GM18907 (cell line): ENCODE data around the gene CRYBG1.
"Not testable (repeated sequence)": the region's sequence is repeated elsewhere in the genome, so short reads cannot be mapped to it uniquely, and the experiment has no call there.

Experiments used
- ATAC-seq: cut with Tn5 transposase; IDR thresholded peaks from one replicate; pipeline ENCODE4 v1.9.1; 2021; ENCODE audit warnings: mild to moderate bottlenecking, moderate library complexity; ENCODE audit not compliant: unreplicated experiment

CRYBG1 gene

GRCh38 chr6:106574741-106575458, 214.4 kb downstream of the CRYBG1 start:
- ATAC-seq: no peak

- ATAC-seq: no peak
These were observed 218.8 kb downstream of the CRYBG1 start for GRCh38 chr6:106579281-106579680.

- ATAC-seq: no peak
These were observed 221.0 kb downstream of the CRYBG1 start for GRCh38 chr6:106581468-106581867.

- no peak for ATAC-seq
These were observed 226.4 kb downstream of the CRYBG1 start for GRCh38 chr6:106586815-106587415.

DNA sequence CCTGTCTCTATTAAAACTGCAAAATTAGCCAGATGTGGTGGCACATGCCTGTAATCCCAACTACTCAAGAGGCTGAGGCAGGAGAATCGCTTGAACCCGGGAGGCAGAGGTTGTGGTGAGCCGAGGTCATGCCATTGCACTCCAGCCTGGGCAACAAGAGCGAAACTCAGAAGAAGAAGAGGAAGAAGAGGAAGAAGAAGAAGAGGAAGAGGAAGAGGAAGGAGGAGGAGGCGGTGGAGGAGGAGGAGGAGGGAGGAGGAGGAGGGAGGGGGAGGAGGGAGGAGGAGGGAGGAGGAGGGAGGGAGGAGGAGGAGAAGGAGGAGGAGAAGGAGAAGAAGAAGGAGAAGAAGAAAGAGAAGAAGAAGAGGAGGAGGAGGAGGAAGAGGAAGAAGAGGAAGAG, 228.4 kb downstream of the CRYBG1 start:
- not testable (repeated sequence) for ATAC-seq

DNA sequence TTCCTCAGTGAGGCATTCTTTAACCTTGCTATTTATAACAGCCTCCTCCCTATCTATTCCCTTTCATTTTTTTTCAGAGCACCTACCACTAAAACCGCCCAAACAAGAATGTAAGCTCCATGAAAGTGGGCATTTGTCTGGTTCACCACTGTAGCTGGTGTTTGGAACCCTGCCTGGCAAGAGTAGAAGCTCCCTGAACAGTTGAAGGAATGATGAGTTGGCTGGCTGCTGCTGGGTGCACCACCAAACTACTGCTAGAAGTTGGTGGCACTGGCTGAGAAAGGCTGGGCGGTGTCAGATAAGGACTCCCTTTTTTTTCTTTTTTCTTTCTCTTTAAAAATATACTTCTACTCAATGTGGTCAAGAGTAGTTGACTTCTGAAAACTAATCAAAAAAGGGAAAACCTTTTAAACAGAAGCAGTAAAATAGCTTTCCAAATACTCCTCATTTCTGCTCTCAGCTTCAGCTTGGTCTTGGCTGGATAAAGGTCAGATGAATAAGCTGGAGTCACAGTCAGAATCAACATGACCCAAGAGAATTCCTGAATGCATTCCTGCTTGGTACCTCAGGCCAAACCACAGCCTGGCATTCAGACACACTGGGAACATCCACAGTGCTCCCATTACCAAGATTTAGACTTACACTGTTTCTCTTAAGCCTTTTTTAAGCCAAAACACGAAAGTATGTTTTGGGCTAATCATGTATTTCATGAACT, 230.8 kb downstream of the CRYBG1 start:
- no peak for ATAC-seq

DNA sequence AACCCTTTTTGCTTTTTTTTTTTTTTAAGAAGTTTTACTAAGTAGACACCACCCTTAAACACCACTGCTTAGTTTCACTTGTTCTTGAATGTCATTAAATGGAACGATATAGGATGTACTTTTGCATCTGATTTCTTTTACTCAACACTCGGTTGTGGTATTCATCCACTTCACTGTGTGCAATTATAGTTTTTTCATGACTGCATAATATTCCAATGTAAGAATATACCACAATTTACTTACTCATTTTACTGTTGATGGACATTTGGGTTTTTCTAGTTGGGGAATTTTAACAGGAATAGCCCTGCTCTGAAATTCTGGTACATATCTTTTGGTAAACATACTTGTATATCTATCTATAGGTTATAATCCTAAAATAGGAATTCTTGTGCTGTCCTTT, 238.9 kb downstream of the CRYBG1 start:
- no peak for ATAC-seq

DNA sequence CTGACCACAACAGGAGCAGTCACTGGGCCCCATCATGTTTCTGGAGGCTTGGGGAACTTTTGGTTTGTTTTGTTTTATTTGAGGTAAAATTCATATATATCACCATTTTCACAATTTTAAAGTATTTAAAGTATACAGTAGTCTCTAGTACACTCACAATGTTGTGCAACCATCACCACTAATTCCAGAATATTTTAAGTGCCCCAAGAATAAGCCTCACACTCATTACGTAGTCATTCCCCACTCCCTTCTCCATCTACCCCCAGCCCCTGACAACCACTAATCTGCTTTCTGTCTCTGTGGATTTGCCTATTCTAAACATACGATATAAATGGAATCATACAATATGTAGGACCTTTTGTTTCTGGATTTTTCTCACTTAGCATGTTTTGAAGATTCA, 239.8 kb downstream of the CRYBG1 start:
- no peak for ATAC-seq

DNA sequence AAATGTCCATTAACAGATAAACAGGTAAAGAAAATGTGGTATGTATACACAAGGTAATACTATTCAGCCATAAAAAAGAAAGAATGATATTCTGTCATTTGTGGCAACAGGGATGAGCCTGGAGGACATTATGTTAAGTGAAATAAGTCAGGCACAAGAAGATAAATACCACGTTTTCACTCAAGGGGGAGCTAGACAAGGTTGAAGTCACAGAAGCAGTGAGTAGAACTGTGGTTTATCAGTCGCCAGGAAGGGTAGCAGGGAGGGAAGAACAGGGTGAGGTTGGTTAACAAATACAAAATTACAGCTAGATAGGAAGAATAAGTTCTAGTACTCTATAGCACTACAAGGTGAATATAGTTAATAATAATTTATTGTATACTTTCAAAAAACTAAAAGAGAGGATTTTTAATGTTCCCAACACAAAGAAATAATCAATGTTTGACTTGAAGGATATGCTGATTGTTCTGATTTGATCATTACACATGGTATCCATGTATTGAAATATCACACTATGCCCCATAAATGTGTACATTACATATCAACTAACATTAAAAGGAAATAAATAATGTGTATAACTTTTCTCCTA, 247.7 kb downstream of the CRYBG1 start:
- ATAC-seq: peak; percentile 77

GRCh38 chr6:106609699-106610098, 249.2 kb downstream of the CRYBG1 start:
- no peak for ATAC-seq

- ATAC-seq: no peak
These were observed 250.5 kb downstream of the CRYBG1 start for GRCh38 chr6:106611030-106611429.

DNA sequence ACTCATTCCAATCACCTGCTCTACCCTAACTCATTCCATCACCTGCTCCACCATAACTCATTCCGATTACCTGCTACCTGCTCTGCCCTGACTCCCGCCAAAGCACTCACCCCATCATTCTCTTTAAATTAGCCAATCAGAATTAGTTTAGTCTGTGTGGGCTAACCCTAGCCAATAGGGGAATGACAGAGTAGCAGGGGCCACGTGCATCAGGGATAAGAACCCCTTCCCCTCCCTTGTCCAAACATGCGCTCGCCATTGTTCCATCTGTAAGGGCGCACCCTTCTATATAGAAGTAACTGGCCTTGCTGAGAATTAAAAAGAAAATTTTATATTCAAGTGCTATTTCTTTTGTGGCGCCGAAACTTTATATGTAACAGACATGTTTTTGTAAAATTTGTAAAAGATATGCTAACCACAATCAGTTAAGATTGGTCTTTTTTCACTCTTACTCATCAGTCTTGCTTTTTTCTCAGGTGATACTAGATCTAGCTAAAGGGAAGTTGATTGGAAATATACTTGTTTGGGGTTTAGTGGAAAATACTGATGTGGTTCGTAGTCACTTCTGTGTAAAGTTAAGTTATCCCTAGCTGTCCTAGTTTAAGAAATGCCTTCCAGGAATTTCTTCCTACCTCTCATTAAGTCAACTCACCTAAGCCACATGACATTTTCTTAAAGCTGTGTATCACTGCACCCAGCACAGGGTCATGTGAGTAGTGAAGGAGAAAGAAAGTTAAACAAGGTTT, 252.3 kb downstream of the CRYBG1 start:
- no peak for ATAC-seq

DNA sequence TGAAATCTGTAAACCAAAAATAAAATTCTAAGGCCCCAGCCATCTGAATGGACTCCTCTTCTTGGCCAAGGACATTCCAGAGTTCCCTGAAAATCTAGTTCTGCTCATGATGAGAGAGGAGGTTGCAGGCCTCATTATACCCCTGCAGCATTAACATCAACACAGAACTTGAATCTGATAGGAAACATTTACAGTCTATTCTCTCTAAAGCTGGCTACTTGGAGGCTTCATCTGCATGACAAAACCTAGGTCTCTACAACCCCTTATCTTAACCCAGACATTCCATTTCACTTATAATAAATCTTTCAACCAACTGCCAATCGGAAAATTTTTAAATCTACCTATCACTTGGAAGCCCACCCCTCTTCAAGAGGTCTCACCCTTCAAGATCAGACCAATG, 253.1 kb downstream of the CRYBG1 start:
- no peak for ATAC-seq

GRCh38 chr6:106614166-106614565, 253.6 kb downstream of the CRYBG1 start:
- no peak for ATAC-seq

DNA sequence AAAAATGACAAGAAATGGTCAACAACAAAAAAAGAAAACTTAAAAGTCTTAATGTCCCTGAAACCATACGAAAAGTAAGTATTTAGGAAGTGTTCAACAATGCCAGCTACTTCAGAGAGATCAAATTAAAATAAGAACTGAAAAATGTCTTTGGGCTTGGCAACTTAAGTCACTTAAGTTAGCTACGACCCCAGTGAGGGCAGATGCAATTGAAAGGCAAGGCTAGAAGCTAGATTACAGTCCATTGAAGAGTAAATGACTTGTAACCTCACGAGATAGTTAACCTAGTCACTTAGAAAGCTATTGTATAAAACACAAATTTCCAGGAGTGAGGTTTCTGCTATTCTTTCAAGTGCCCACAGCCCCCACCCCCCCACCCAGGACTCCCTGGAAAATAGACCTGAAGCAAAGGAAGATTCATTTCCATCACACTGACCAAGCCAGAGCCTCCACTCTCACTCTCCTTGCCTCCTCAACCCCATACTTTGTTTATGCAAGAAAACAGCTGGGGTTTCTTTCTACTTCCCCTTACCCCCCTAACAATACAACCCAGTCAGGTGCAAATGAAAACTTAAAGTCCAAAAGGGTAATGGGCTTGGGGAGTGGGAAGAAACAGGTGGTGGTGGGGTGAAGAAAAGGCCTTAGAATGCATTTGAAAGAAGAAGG, 254.2 kb downstream of the CRYBG1 start:
- no peak for ATAC-seq

DNA sequence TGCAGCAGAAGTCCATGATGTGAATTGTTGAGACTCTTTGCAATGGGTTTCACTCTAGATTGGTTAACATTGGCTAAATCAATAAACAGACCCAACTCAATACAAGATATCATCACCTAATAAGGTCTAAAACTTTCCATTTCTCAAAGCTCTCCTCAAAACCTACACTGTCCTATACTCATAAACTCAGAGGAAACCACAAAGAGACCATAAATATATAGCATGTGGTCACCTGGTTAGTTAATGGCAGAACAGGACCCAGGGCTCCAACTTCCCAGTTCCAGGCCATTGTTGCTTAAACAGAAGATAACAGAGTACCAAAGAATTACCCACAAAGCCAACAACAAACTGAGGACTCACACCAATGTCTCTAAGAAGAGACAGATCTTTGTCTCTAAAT, 256.8 kb downstream of the CRYBG1 start:
- ATAC-seq: peak; percentile 87

- no peak for ATAC-seq
These were observed 257.3 kb downstream of the CRYBG1 start for GRCh38 chr6:106617857-106618256.

- ATAC-seq: no peak
These were observed 257.8 kb downstream of the CRYBG1 start for GRCh38 chr6:106618324-106618723.

DNA sequence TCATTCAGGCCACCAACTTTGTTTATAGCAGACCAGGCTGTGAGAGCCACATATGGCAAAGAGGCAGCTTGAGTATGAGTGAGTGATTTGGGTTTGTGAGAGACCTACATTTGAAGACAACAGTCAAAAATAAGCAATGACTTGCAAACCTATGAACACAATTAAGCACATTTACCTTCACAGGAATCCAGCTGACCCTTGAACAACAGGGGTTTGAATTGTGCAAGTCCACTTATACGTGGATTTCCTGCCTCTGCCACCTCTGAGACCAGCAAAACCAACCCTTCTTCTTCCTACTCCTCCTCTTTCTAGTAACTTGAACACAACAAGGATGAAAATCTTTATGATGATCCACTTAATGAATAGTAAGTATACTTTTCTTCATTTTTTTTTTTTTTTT, 258.7 kb downstream of the CRYBG1 start:
- no peak for ATAC-seq

- no peak for ATAC-seq
These were observed 260.6 kb downstream of the CRYBG1 start for GRCh38 chr6:106620931-106621672.
